Activated CD8-positive, alpha-beta memory T cell treated with anti-CD3 and anti-CD28 coated beads, Interleukin-2, amount 50 U/mL, for 48 hours (primary cell): ENCODE data around the gene FAM81A.
"Not testable (repeated sequence)": the region's sequence is repeated elsewhere in the genome, so short reads cannot be mapped to it uniquely, and the experiment has no call there.

ENCODE experiments used
- DNase-seq: peaks from one replicate; pipeline ENCODE4 v3.0.0-alpha.2; 2020

FAM81A gene

DNA sequence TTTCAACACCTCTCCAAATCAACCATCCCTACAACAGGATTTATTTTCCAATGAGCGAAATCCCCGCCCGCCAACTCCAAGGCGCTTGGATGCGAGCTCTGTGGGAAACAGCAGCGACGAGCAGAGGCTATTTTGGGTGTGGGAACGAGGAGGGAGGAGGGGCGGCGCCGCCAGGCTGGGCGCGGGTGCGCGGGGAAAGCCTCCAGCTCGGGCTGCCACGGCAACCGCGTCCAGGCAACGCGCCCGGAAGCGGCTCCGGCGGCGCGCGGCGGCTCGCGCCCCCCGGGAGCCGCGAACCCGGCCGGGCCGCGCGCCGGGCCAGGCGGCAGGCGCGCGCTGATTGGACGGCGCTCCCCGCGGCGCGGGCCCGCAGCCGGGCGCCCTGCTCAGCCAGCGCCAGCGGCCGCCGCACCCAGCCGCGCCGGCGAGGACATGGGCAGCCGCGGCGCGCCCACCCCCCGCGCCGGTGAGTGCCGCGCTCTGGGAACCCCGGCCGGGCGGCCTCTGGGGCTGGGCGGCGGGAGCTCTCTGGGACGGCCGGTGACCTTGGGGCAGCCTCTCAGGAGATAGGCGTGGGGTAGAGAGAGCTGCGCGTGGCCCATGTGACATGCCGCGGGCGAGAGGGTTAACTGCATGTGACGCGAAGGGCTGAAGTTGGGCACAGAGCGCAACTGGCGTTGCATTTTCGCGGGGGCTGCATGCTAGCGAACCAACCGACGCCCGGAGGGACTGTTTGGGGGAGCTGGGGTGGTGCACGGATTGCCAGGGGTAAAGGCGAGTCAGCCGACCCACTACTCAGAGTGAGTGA lies at the start of gene FAM81A:
Gene FAM81A (plus strand): TSS at position 370 of the 808 bp plus-strand sequence. CDS start 20,441 bp downstream, outside the sequence.
- peak; percentile 69 for DNase-seq

DNA sequence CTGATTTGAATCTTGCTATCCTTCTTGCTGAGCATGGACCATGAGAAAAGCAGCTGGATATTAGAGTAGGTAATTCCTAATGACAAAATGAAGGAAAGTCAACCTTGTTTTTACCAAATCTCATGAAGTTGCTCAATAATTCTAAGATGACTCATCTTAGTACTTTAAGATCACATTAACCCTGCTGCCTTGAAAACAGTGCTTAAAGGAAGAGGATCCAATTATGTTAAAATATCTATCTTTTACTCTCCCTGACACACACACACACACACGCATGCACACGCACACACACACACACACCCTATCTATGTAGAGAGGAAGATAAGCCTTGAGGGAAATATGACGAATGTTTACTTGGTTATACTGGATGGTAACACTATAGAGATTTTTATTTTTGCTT lies 49.3 kb upstream of the FAM81A start:
- DNase-seq = no peak

DNA sequence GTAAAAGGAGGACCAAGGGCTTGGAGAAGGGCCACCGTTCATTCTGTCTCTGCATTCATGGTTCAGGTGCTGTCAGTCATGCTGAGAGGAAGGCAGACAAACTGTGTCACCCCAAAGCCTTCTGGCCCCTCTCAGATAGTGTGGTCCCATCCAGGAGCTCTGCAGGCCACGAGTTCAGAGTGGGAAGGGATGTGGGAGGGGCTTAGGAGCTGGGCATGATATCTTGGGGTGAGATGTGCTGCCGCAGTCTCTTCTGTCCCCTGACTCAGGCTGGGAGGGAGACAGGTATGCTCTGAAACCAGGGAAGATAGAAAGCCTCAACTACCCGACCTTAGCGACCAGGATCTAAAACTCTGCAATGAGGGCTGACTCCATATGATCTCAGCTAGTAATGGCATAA lies 45.7 kb upstream of the FAM81A start:
- no peak for DNase-seq

DNA sequence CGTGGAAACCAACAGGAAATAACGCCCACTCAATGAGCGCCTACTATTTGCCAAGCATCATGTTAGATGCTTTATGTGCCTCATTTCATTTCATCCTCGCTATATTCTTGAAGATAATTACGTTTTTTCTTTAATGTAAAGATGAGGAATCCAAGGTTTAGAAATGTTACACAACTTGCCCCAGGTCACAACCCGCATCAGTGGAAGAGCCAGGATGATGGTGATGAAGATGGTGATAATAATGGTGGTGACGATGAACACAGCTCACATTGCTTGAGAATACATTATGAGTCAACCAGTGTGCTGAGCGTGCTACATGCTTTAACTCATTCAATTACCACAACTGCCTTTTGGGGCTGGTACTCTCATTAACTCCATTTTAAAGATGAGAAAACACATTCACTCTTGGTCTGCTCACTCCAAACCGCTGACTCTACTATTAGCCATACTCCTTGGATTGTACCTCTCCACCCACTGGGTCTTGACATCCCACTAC lies 43.8 kb upstream of the FAM81A start:
- DNase-seq = no peak

DNA sequence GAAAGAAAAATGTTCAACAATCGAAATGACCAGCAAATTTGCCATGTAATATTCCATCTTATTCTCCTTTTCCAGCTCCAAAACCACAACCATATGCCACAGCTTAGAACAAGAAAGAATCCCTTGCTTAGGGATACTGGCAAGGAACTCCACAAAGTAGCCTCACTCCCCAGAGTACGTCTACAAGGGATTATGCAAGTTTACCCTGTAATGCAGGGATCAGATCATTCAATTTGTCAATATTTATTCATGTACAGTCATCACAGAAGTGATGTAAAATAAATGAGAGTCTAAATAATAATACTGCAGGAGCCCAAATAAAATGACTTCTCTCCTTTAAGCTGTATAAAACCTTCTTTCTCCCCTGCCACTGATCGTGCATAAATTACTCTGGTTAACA lies 41.8 kb upstream of the FAM81A start:
- DNase-seq = no peak

DNA sequence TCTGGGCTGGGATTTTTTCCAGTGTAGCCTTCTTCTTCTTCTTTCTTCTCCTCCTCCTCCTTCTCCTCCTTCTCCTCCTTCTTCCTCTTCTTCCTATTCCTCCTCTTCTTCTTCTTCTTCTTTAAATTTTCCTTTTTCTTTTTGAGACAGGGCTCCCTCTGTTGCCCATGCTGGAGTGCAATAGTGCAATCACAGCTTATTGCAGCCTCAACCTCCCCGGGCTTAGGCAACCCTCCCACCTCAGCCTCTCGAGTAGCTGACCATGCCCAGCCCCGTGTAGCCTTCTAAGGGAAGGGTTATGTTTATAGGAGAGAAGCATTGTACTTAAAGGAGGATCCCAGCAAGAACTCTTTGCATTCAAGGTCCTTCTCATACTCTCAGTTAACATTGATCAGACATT lies 41.3 kb upstream of the FAM81A start:
- DNase-seq = no peak

DNA sequence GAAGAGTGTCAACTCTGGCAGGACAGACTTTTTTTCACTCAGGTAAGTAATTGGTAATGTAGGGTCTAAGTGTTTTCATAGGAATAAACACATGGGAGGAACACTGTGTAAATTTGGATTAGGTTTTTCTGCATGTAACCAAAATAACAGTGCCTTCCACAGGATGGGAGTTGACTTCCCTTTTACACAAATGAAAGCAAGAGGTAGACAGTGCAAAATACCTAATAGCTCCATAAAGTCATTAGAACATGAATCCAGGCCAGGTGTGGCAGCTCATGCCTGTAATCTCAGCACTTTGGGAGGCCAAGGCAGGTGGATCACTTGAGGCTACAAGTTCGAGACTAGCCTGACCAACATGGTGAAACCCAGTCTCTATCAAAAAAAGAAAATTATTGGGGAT lies 39.8 kb upstream of the FAM81A start:
- no peak for DNase-seq

DNA sequence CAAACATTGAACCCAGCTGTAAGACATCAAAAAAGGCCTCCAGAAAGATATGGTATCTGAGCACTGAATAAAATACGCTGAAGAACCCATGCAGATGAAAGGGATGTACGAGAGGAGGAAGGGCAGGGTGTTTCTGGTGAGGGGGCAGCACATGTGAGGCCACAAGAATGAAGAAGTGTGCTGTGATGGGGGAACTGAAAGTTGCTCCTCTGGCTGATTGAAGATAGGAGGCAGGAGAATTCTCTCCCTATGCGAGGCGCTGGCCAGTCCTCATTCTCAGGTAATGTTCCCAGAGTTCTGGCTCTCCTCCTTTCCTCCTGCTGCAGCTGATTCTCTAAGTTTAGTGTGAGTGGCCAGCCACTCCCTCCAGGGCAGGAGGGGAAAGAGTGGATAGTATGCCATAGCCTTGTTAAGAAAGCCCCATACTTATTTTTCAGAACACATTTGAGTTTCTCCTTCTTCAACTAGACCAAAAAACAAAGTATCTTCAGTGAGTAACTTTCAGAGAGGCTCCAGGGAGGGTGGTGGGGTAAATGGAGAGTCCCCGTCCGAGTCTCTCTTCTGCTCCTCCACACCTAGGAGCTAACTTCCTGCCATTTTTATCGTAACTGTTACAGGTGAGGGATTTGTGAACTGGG lies 38.4 kb upstream of the FAM81A start:
- no peak for DNase-seq

DNA sequence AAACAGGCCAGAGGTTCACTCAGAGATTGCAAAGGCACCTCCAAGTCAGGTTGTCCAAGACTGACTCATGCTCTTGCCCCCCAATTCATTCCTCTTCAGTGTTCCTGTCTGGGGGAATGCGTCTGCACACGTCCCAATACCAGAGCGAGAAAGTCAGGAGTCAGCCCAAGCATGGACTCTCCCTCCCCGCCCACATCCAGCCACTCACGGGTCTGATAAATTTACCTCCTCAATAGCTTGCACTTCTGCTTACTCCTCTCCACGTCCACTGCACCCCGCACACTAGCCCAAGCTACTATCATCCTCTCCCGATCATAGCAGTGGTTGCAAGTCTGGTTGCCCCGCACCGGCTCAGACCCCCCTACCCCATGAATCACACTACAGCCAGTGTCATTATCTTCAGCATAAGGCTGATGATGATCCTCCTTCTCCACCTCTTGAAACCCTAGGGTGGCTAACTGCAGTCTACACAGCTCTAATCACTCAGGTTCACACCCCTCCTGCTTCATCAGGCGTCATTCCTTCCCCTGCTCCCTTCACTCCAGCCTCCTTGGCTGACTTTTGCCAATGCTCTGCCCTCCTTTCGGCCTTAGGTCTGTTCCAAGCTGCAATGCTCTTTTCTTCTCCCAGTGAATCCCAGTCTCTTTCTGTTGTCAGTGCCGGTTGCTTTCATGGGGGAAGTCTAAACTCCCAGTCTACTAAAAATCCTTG lies 37.7 kb upstream of the FAM81A start:
- no peak for DNase-seq

DNA sequence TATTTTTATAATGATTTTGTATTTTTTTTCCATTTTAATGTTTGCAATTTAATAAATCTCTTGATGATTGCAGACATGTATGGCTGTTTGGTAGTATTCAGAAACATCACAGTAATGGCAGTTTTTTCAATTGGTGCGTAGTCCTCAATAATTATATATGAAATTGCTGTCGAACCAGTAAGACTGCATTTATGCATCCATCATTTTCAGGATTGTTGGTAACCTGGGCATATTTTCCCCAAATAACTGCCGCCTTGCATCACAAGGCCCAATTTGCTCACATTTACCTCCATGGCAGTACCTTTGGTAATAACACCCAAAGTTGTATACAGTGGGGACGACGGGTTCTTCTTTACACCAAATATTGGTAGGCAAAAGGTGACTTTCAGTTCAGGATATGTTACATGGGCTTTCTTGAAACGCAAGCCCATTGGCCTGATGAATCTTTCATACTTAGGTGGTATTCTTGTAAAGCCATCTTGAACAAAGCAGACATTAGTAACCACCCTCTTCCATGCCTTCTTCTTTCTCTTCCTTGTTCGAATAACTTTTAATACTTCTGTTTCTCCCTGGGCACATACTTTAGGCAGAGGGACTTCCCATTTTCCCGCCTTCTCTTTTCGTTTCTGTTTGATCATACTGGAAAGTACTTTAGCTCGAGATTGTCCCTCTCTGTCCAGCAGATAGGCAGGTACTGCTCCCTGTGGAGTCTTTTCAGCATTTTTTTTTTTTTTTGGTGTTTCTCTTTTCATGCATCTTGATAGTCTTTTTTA lies 36.7 kb upstream of the FAM81A start:
- not testable (repeated sequence) for DNase-seq

DNA sequence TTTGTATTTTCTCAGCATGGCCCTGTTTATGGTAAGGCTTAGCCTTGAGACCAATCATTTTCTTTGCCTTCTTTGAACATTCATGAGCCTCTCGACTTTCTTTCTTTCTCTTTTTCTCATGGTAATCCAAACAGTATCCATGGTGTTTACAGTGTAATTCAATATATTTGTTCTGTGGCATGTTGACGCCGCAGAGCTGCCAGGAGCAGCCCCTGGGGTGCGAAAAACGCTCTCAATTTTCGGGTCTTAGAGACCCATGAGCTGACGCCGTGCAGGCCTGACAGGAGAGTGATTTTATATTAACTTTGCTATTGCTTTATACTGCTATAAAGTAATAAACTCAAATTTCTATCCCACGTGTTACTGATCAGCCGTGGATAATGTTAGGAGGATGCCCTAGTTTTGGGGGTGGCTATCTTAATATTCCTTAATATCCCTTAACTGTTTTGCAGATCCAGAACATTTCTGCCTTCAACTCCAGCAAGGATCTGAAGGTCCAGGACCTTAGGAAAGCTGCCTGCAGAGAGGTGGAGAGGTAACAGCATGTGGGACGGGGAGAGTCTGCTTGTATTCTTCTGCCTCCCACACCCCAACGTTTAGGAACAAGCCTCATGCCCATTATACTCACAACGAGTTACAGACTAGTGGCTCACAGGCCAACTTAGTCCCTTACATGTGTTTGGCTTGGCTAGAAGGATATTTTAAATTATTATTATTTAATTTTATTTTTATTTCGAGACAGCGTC lies 36.0 kb upstream of the FAM81A start:
- DNase-seq = no peak

DNA sequence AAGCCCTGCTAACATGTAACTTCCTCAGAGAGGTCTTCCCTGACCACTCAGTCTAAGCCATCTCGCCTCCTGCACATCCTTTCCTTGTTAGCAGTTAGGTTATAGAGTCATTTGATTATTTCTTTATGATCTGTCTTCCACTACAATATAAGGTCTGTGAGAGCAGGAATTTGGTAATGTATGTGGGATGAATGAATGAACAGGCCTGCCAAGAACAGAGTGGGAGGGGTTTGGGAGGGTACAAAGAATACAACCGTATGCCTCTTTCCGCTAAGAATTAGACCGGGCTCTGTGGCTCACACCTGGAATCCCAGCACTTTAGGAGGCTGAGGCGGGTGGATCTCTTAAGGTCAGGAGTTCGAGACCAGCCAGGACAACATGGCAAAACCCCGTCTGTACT lies 32.9 kb upstream of the FAM81A start:
- DNase-seq = no peak

DNA sequence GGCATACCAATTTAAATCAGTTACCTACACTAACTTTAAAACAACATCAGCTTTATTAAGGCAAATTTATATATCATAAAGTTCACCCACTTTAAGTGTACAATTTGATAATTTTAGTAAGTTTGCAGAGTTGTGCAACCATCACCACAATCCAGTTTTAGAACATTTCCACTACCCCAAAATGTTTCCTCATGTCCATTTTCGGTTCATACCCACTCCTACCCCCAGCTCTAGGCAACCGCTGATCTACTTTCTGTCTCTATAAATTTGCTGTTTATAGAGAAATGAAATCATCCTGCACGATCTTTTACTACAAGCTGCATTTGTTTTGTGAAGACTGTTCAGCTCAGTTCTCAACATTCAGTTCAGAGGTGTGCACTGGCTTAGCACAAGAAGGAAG lies 31.5 kb upstream of the FAM81A start:
- DNase-seq = no peak

DNA sequence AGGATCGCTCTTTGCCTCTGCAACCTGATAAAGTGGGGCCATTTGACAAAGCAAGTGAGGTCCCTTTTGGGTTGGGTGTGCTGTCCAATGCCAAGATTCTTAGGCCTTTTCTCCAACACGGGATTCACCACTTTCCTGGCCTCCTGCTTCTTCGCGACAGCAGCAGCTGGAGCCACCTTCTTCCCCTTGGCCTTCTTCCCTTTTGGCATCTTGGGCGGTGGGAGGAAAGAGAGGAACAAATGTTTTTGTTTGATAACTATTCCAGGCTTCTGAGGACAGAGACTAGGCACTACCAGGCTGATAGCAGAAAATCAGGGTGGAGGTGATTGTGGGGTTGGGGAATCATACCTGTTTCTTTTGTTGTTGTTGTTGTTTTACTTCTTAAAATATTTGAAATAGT lies 30.0 kb upstream of the FAM81A start:
- no peak for DNase-seq

DNA sequence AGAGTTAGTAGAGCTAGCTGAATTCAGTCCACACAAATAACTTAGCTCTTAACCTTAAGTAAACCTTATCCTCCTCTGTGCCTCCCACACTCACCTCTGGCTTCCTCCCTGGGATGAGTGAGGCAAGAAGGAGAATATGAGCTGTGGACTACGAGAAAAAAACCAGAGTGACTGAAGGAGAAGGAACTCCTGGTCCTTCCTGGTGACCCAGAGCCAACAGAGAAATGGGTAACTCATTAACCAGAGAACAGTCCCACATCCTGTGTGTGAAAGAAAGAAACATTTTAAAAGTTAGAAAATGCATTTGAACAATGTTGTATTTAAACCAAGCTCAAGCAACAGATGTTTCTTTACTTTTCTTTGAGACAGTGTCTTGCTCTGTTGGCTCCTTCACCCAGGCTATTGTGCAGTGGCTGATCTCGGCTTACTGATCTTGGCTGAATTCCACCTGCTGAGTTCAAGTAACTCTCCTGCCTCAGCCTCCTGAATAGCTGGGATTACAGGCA lies 27.5 kb upstream of the FAM81A start:
- no peak for DNase-seq

DNA sequence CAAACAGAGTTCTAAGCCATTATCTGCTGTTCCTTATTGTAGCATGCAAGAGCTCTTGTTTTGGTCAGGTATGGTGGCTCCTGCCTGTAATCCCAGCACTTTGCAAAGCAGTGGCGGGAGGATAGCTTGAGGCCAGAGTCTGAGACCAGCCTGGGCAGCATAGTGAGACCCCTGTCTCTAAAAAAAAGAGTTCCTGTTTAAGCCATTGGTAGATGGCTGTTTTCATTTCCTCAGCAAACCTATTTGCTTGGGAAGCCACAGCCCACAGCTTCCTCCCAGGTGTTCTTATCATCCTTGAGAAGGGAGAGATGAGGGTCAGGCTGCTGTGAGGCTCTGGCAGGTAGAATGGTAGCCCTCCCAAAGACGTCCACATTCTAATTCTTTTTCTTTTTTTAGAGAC lies 24.4 kb upstream of the FAM81A start:
- DNase-seq = no peak

DNA sequence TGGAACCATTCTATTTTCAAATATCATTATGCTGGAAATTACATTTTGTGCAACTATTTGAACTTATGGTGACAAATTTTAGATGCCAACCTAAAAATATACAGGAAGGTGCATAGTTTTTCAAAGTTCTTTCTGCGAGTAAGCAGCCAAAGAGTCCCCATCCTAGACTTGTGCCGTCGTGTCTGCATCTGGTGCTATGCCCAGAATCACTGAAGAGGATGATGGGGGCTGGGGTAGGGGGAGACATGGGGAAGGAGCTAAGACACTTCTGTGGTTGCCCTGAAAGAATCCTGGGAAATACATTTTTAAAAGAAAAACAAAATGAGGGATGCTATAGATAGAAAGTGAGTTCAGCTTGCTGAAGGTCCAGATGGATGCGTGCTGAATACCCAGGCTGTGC lies 21.2 kb upstream of the FAM81A start:
- no peak for DNase-seq

DNA sequence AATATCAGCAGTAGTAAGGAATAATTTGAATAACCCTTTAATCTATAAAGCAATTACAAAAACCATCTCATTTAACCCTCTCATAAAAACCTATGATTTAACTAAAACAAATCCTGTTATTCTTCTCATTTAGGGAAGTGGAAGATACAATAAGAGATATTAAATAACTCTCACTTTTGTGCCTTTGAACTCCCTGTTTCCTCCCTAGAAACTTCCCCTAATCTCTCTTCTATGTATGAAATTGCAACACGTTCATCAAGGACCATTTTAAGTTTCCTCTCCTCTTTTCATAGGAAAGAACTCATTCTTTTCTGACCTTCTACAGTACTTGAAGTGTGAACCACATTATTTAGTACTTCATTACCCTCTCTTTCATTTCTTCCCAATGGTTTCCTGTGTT lies 18.8 kb upstream of the FAM81A start:
- DNase-seq = no peak

DNA sequence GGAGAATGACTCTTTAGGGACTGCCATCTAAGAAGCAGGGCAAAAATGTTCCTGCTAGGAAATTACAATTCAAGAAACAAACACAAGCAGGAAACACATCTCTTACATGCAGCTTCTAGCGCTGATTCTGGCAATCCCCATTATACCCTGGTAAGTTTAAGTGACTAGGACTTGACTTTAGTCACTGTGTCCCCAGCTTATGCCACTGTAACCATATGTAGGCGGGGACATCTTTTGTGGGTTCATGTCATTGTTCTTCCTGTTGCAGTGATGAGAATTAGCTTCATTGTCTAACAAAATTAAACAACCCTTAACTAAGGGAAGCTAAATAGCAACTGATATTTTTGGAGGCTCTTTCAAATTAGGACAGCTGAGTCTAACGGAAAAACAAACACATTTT lies 17.9 kb upstream of the FAM81A start:
- no peak for DNase-seq

DNA sequence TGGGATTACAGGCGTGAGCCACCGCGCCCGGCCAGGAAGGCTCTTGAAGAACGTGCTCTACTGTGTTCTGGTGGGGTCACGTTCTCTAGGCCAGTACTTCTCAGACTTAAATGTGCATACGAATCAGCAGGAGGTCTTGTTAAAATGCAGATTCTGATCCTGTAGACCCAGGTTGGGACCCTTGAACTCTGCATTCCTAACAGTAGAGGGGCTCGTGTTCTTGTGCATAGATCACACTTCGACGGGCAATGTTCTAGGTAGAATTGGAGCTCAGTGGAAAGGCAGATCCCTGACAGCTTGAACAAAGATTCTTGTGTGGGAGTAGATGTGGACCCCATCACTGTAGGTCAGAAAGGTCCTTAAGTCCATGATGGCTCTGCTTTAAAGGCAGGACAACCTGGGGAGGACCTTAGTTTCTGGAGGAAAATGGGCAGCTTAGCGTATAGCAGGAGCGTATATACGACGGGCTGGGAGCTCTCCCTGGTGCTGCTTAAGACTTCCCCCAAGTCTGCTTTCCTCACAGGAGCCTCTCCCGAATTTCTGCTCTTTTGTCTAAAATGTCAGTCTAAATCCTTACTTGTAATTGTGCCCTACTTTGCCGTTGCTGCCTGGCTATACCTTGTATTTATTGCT lies 16.9 kb upstream of the FAM81A start:
- DNase-seq = no peak

DNA sequence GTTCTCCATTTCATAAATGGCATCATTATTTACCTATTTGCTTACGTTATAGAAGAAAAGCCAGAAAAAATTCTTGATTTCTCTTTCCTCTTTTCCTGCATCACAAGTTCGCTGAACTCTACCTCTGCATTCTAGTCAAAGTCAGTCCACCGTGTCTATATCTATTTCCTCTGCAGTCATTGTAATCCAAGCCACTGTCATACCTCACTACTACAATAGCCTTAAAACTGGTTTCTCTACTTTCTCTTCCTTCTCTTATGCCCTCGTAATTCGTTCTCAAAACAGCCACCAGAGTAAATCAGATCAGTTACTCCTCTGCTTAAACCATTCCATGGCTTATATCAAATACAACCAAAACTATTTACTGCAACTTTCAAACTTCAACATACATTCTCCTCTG lies 13.4 kb upstream of the FAM81A start:
- DNase-seq = no peak

DNA sequence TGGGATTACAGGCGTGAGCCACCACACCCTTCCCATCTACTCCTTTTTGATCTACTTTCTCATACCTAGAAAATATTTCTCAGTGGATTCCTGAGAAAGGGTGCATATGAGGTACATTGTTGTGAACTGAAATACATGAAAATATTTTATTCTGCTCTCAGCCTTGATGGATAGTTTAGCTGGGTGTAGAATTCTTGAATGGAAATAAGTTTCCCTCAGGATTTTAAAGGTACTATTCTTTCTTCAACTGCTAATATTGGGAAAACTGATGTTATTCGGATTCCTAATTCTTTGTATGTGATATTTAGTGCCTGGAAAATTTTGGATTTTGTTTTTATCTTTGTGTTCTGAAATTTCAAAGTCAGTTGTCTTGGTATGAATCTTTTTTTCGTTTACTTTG lies 9.1 kb upstream of the FAM81A start:
- DNase-seq = not testable (repeated sequence)
